ENCODE data around the gene SNPH. TPM values are rescaled to one million over a fixed set of nuclear protein-coding genes. Genes with fewer than 3 reads are reported as not detected.

SNPH gene
- total and polyA plus RNA-seq, 4 donors: 1.2 to 3.3 (median 2.1) TPM

GRCh38 chr20:1322511-1323245 is 56.6 kb downstream of the SNPH start:
- Histone ChIP-seq H3K27me3 (ENCODE audit: control insufficient read depth in 3 of 3, insufficient read depth in 3 of 3, low read length in 2 of 3) (no peaks in the 10 kb centered on the region), H3K9ac (ENCODE audit: insufficient read depth in 1 of 2, low read length in 2 of 2) (no peak overlapping the region), H3K36me3 (ENCODE audit: control insufficient read depth in 4 of 4, insufficient read depth in 4 of 4, low read length in 4 of 4) (no peaks in the 10 kb centered on the region), H3K27ac (ENCODE audit: low read depth in 1 of 2, low read length in 1 of 2) (peak overlapping the region; percentile 70 to 82), H3K4me3 (no peak overlapping the region), H3K4me1 (ENCODE audit: control insufficient read depth in 5 of 5, insufficient read depth in 5 of 5, low read length in 5 of 5) (peaks cover 6 to 17% (median 12%) of the 10 kb centered on the region in 5 donors), H3K9me3 (ENCODE audit: control insufficient read depth in 4 of 4, insufficient read depth in 3 of 4, low read length in 3 of 4) (no peaks in the 10 kb centered on the region)
- 58 to 67% methylated on average over 11 of the region's 11 CpGs for WGBS, 2 donors
- no peak for ATAC-seq (ENCODE audit: insufficient read depth, low FRiP score)
- peak in 2 of 3 donors; percentile 47 to 69 for DNase-seq
- TF ChIP-seq CTCF (IDR thresholded peaks at IDR 0.05; ENCODE audit: control extremely low read depth, extremely low read depth): no peak

GRCh38 chr20:1323256-1323655 is 57.2 kb downstream of the SNPH start:
- ATAC-seq (ENCODE audit: insufficient read depth, low FRiP score) (no peak), DNase-seq (no peak)
- Histone ChIP-seq H3K36me3 (ENCODE audit: control insufficient read depth in 4 of 4, insufficient read depth in 4 of 4, low read length in 4 of 4) (no peaks in the 10 kb centered on the region), H3K27me3 (ENCODE audit: control insufficient read depth in 3 of 3, insufficient read depth in 3 of 3, low read length in 2 of 3) (no peaks in the 10 kb centered on the region), H3K27ac (ENCODE audit: low read depth in 1 of 2, low read length in 1 of 2) (peak overlapping the region; percentile 70 to 82), H3K9me3 (ENCODE audit: control insufficient read depth in 4 of 4, insufficient read depth in 3 of 4, low read length in 3 of 4) (no peaks in the 10 kb centered on the region), H3K9ac (ENCODE audit: insufficient read depth in 1 of 2, low read length in 2 of 2) (no peak overlapping the region), H3K4me1 (ENCODE audit: control insufficient read depth in 5 of 5, insufficient read depth in 5 of 5, low read length in 5 of 5) (peaks cover 6 to 22% (median 13%) of the 10 kb centered on the region in 5 donors), H3K4me3 (no peak overlapping the region)
- WGBS, 2 donors: 61 to 83% methylated on average over 6 of the region's 6 CpGs
- TF ChIP-seq CTCF (IDR thresholded peaks at IDR 0.05; ENCODE audit: control extremely low read depth, extremely low read depth): no peak

- peaks cover 6 to 29% (median 13%) of the 10 kb centered on the region in 5 donors for H3K4me1 ChIP-seq (ENCODE audit: control insufficient read depth in 5 of 5, insufficient read depth in 5 of 5, low read length in 5 of 5)
- peak overlapping the region; percentile 91 to 94 for H3K27ac ChIP-seq (ENCODE audit: low read depth in 1 of 2, low read length in 1 of 2)
- ATAC-seq (ENCODE audit: insufficient read depth, low FRiP score) (no peak), DNase-seq (no peak)
- H3K27me3 ChIP-seq (ENCODE audit: control insufficient read depth in 3 of 3, insufficient read depth in 3 of 3, low read length in 2 of 3): no peaks in the 10 kb centered on the region
- no peaks in the 10 kb centered on the region for H3K36me3 ChIP-seq (ENCODE audit: control insufficient read depth in 4 of 4, insufficient read depth in 4 of 4, low read length in 4 of 4)
- H3K9ac ChIP-seq (ENCODE audit: insufficient read depth in 1 of 2, low read length in 2 of 2): no peak overlapping the region
- WGBS, 2 donors: 73 to 90% methylated on average over 12 of the region's 12 CpGs
- H3K9me3 ChIP-seq (ENCODE audit: control insufficient read depth in 4 of 4, insufficient read depth in 3 of 4, low read length in 3 of 4): no peaks in the 10 kb centered on the region
- TF ChIP-seq CTCF (IDR thresholded peaks at IDR 0.05; ENCODE audit: control extremely low read depth, extremely low read depth): no peak
- no peak overlapping the region for H3K4me3 ChIP-seq
Measured at GRCh38 chr20:1323830-1324597, 57.9 kb downstream of the SNPH start.
